ENCODE measurements around the gene JMJD6.

Gene JMJD6

DNA sequence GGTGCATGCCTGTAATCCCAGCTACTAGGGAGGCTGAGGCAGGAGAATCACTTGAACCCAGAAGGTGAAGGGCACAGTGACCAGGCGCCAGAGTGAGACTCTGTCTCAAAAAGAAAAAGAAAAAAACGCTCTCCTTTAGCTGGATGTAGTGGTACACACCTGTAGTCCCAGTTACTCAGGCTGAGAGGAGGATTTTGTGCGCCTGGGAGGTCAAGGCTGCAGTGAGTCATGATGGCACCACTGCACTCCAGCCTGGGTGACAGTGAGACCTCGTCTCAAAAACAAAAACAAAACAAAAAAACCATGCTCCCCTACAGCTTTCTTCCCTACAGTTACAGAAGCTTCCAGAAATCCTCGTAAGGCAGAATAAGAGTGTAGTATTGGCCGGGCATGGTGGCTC, 49.8 kb downstream of the JMJD6 start:
- no peak for DNase-seq

DNA sequence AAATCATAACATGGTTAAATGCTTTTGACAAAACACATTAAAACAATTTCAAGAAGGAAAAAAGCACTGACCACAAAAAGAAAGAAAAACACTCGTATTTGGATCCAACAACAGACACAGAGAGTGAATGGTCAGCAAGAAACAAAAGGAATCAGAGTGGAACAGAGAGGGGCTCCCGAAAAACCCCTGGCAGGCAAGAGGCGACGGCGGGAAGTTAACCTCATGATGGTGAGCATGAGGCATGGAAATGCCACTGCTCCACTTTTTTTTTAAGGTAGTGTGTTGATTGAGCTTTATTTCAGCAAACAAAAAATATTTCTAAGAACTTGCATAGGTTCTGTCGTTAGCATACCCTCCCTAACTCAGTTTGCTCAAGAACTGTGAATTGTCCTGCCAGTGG, 50.8 kb downstream of the JMJD6 start:
- DNase-seq: no peak

DNA sequence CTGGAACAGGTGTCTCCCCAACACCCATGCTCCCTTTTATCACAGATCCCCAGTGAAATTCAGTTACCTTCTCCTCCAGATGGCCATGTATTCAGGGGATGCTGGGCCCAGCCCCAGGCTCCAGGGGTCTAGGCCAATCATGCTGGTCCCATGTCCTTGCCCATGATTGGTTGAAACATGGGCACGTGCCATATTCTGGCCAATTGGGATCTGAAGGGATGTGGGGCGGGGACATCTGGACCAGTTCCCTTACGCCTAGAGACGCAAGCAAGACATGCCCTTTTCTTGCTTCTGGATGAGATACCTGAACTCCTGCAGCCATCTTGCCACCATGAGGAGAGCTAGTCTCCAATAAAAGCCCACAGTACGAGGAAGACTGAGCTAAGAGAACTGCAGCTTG, 51.8 kb downstream of the JMJD6 start:
- no peak for DNase-seq

DNA sequence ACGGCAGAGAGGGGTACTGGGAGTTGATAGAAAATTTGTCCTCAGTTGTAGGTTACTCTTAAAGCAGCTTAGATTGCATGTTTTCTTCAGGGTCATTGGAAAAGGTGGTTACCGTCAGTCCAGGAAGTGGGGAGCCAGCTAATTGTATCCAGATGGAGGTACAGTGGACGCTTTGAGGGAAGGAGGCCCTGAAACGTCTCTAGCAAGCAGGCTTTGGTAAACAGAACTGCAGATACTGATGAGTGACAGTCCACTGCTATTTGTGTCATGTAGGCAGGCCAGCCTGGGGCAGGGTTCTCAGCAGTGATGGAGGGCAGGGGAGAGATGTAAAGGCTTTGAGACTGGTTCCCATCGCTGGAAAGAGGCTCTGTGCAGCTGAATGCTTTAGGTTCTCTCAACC, 52.7 kb downstream of the JMJD6 start:
- DNase-seq: no peak

DNA sequence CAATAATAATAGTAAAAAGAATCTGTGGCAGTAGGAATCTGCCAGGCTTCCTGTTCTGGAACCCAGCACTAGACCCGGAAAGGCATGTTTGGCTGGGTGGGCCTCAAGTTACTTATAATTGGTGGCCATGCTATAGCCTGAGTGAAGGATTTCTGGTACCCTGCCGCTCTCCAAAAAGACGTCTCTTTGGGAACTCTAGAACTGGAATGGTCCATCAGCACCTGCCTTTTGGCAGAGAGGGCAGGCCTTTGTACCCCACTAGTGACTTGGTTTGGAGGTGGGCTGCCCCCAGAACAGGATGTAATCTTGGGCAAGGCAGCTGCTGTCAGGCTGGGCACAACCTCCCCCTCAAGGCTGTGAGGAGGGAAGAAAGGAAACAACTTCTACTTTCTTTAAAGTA, 53.5 kb downstream of the JMJD6 start:
- DNase-seq: no peak

DNA sequence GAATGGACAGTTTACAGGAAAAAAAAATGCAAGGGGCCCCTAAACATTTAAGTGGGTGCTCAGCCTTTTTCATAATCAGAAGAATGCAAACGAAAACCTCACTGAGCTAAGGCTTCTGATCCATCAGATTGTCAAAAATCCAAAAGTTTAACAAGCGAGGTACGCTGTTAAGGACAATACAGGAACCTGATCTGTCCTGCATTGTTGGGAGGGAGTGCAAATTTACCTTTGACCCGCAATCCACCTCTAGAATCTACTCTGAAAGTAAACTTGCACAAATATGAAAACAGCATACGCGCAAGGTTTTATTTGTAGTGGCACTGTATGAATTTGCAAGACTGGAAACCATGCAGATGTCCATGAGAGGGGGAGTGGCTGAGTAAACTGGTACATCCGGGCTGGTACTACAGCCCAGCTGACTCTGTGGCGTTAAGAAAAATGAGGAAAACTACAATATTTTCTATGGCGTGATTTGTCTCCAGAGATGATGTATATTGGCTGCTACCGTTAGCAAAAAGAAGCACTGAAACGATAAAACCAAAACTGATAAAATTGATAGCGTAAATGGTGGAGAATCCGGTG, 54.0 kb downstream of the JMJD6 start:
- no peak for DNase-seq

DNA sequence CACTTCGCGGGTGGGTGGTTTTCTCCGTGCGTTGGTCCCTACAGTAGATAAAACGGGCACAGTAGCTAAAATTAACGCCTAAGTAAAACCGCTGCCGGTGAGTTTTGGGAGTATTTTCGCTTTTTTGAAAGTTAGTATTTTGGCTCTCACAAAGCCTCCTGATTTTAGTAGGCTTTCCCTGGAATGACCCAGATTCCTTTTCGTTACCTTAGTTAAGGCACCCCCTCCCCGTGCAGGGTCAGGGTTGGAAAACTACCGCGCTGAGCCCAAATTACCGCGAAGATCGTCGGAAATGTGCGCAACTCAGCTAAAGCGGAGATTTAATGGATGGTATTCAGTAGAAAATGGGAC, 54.5 kb downstream of the JMJD6 start:
- DNase-seq: no peak

DNA sequence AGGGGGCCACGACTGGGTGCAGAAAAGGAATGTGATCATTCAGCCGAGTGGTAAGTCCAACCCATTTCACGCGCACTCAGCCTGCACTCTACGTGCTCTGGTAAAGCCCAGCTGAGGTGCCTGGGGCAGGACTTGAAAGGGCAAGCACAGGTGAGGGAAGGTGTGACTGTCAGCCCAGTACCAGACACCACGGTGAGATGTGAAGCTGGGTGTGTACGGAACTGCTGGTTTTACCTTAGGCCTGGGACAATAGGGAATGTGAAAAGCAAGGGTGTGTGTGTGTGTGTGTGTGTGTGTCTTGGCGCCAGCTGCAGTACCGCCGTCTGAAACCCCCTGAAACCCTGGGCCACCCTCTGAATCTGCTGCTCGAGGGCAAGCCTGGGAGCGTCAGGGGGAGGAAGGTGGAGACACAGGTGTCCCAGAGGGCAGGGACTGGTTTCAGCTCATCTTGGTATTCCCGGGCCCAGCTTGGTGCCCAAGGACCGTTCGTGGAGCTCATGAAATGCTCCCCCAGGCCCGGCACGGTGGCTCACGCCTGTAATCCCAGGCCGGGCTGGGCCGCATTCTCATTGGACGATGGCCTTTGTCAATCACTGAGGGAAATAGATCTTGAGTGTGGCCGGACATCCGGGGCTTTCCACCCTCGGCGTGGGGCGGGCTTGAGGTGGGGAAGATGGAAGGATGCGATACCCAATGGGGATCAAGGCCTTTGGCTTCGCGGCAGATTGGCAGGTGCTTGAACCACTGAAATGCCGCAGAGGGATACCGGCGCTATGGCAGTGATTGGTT, 55.1 kb downstream of the JMJD6 start:
- DNase-seq: peak; percentile 88

DNA sequence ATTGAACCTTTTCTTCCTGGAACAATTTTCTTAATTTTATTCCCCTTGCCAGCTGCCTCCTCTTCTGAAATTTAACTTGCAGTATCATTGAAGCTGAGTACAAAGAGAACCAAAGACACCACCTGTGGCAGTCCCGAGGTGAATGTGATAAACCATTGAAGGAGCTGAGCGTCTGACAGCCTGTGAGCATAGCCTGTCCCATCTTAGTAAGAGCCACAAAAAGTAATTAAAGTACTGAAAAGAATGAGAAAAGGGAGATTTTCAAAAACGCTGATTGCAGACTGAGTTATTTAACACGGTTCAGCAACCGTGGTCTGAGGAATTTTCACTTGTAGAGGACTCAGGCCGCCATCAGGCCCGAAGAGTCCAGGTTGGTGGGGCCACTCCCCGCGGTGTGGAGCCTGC, 55.7 kb downstream of the JMJD6 start:
- no peak for DNase-seq

DNA sequence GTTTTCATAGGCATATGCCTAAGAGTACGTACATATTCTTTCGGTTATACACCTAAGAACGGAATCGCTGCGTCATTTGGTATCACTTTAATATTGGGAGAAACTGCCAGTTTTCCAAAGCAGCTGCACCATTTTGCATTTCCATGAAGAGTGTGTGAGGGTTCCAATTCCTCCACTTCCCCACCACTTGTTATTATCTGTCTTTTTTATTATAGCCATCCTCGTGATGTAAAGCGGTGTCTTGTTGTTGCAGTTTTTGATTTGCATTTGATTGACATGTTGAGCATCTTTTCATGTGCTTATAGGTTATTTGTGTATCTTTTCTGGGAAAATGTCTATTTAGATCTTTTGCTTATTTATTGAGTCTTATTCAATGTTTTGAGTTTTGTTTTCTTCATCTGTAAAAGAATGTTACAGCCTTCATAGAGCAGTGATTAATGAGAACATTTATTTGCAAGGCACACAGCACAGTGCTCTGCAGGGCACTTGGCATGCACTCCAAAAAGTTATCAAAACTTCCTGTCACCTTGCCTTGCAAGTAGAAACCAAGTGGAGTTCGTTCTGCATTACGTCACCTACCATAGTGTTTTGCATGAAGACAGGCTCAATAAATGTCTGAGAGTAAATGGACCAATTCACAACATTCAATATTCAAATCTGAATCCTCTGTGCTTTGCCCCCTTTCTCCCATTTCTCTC, 56.2 kb downstream of the JMJD6 start:
- DNase-seq: no peak
